CD4-positive, alpha-beta T cell treated with Interleukin-12 subunit alpha and Interleukin-12 subunit beta, for 1 hour (primary cell): Measurements from ENCODE around the gene KXD1.
"Not testable (repeated sequence)": the region's sequence is repeated elsewhere in the genome, so short reads cannot be mapped to it uniquely, and the experiment has no call there.

Source experiments
- DNase-seq: peaks from one replicate; pipeline ENCODE4 v3.0.0-alpha.2; 2020

The KXD1 gene

DNA sequence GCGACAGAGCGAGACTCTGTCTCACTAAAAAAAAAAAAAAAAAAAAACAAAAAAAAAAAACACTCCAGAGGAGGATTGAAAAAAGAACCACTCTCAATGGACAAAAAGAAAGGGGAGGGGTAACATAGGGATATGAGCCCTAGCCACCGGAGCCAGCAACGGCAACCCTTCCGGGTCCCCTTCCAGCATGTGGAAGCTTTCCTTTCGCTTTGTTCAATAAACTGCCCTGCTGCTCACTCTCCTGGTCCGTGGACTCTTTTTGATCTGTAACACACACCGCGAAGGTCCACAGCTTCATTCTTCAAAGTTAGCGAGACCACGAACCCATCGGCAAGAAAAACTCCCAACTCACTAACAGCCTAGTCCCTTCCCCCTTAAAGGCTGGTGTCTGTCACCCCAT lies 29.9 kb downstream of the KXD1 start:
- DNase-seq, result no peak

GRCh38 chr19:18587962-18588610 lies 30.4 kb downstream of the KXD1 start:
- no peak for DNase-seq

GRCh38 chr19:18588611-18589379 lies 31.1 kb downstream of the KXD1 start, which contains the start of gene REX1BD:
Gene REX1BD (plus strand): TSS chr19:18588798. CDS start chr19:18588802, 4 bp downstream.
- DNase-seq, result peak; percentile 89

DNA sequence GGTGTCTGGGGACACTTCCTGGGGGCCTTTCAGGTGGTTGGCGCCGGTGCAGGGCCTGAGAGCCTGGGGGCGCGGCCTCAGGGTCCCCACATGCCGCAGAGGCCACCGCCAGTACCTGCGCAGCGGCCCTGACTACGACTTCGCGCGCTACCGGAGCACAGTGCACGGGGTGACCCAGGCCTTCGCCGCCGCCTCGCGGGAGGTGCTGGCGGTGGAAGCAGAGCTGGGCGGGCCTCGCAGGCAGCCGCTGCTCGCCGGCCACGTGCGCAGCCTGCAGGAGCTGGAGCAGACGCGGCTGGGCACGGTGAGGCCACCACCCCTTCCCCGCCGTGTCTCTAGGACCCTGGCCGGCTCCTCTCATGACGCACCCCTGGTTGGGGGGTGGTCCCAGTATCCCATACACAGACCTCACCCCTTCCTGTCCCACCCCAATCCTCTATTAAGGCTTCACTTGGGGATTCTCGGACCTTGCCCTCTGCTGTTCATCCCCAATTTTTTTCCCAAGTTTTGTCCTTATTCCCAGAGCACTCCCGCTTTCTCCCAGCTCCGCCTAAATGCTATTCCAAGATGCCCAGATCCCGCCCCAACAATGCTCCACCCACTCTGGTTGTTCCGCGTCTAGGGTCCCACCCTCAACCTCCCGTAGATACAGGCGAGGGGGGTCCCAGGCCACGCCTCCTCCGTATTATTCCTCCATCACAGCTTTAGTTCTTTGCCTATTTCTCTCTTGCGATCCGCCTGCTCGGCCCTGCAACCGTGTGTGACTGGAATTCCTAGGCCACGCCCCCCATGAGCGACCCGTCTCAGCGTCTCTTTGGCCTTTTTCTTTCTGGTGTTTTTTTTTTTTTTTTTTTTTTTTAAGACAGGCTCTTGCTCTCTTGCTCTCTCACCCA lies 32.0 kb downstream of the KXD1 start:
- DNase-seq, result no peak

GRCh38 chr19:18590273-18591272 lies 32.9 kb downstream of the KXD1 start:
- no peak for DNase-seq

GRCh38 chr19:18591735-18592385 lies 34.2 kb downstream of the KXD1 start:
- no peak for DNase-seq

GRCh38 chr19:18592732-18593131 lies 35.1 kb downstream of the KXD1 start:
- not testable (repeated sequence) for DNase-seq

GRCh38 chr19:18593367-18594095 lies 35.9 kb downstream of the KXD1 start:
- no peak for DNase-seq

DNA sequence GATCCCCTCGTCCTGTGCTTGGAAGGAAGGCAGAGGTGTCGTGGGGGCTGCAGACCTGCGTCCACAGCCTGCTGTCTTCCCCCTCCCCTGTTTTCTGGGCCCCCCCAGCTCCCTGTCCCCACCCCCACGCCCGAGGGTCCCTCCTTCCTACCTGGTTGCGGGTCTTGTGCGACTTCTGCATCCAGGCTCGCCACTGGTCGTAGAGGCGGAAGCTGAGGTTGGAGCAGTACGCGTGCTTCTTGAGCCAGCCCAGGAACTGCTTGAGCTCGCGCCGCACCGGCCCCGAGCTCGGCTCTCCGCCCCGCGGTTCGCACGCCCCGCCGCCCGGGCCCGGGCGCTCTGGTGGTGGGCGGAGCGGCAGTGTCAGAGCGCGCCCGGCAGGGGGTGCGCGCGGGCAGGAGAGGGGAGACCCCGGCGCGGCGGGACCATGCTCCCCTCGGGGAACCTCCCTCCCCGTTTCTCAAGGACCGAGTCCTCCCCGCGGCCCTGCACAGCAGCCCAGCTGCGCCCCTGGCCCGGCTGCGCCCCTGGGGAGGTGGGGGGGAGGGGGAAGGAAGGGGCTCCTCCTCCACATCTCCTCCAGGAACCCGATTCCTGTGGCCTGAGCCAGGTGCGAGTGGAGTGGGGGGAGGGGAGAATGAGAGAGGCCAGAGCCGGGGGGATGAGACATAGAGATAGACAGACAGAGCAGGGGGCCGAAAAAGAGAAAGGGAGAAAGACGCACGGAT lies 36.6 kb downstream of the KXD1 start:
- peak; percentile 82 for DNase-seq

- DNase-seq, result no peak
These were observed 37.2 kb downstream of the KXD1 start for GRCh38 chr19:18594824-18595373.

GRCh38 chr19:18595475-18595874 lies 37.8 kb downstream of the KXD1 start:
- DNase-seq, result no peak

DNA sequence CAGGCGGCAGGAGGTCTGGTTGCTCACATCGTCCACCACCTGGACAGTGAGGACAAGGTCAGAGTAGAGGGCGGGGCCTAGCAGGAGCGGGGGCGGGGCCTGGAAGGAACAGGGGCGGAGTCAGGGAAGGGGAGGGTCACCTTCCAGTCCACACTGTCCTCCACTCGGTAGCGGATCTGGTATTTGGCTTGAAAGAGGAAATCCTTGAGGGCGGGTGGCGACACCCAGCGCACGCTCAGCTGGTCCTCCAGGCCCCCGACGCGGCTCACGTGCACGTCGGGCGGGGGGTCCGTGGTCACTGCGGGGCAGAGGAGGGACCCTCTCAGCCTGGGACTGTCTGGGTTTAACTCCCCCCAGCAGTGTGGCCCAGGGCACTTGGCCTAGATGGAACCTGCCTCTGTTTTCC lies 39.1 kb downstream of the KXD1 start:
- DNase-seq, result peak; percentile 30

GRCh38 chr19:18597809-18598660 lies 40.4 kb downstream of the KXD1 start:
- DNase-seq, result no peak

DNA sequence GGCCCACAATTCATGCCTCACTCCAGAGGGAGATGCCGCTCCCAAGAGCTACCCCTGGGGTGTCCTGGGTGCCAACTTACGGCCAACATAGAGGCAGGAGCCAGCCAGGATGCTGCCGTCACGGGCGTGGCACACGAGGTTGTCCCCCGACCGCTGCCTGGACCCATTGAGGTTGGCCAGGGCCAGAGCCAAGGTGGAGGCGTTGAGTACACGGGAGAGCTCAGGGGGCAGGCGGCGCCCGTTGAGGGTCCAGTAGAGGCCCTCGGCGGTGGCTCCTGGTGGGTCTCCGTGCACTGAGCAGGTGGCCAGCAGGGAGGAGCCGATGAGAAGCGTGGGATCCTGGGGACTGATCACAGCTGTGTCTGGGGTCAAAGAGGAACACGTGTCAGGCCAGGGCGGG lies 41.8 kb downstream of the KXD1 start:
- DNase-seq, result no peak

- DNase-seq, result not testable (repeated sequence)
These were observed 43.2 kb downstream of the KXD1 start for GRCh38 chr19:18600692-18601397.

- no peak for DNase-seq
These were observed 44.2 kb downstream of the KXD1 start for GRCh38 chr19:18601875-18602274.

DNA sequence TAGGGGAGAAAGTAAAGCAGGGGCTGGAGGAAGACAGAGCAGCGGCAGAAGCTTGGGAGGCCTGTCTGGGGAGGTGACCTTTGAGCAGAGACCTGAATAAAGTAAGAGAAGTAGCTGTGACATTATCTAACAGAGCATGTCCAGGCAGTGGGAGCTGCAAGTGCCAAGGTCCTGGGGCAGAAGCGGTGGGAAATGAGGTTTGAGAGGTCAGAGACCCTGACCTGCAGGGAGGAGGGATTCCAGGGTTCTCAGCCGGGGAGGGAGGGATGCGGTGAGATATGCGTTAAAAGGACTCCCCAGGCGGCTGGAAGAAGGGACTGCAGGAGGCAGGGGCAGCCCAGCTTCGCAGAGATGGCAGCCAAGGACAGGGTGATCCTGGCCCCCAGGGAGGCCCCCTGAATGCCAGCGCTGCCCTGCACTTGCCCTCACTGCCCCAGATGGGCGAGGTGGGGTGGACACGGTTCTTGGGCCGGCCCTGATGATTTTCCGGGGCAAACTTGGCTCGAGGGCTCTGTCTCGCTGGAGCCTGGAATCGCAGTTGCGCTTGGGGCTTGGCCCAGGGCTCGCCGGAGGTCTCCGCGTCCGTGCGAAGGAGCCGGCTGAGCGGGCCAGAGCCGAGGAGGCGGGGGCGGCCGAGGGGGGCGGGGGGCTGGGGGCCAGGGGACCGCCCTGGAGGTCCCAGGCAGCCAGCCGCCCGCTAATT lies 45.7 kb downstream of the KXD1 start:
- no peak for DNase-seq
